ENCODE data around the gene MARK4. TPM values are rescaled to one million over a fixed set of nuclear protein-coding genes. Genes with fewer than 3 reads are reported as not detected.
"Not testable (repeated sequence)": the region's sequence is repeated elsewhere in the genome, so short reads cannot be mapped to it uniquely, and the experiment has no call there.

Gene MARK4
- polyA plus RNA-seq, 1 donor, result 17.6 TPM

GRCh38 chr19:45217957-45218334, 33.1 kb upstream of the MARK4 start:
- H3K4me3 ChIP-seq (ENCODE audit: low read length), result no peak overlapping the region
- H3K36me3 ChIP-seq (ENCODE audit: control insufficient read depth, insufficient read depth, low read length), result no peaks in the 10 kb centered on the region
- peaks cover 66% of the 10 kb centered on the region for H3K27me3 ChIP-seq (ENCODE audit: control insufficient read depth, insufficient read depth, low read length)
- H3K27ac ChIP-seq (ENCODE audit: low read length), result no peak overlapping the region
- H3K9me3 ChIP-seq (ENCODE audit: control insufficient read depth, low read depth, low read length), result no peaks in the 10 kb centered on the region
- WGBS (ENCODE audit: insufficient coverage, low lambda C conversion rate), result no CpG with 5 or more reads among the region's 14 CpGs
- peaks cover 3% of the 10 kb centered on the region for H3K4me1 ChIP-seq (ENCODE audit: control insufficient read depth, insufficient read depth, low read length)
- no peak for DNase-seq

- H3K4me3 ChIP-seq (ENCODE audit: low read length), result no peak overlapping the region
- H3K4me1 ChIP-seq (ENCODE audit: control insufficient read depth, insufficient read depth, low read length), result peaks cover 3% of the 10 kb centered on the region
- DNase-seq, result no peak
- no peak overlapping the region for H3K27ac ChIP-seq (ENCODE audit: low read length)
- H3K27me3 ChIP-seq (ENCODE audit: control insufficient read depth, insufficient read depth, low read length), result peaks cover 66% of the 10 kb centered on the region
- H3K9me3 ChIP-seq (ENCODE audit: control insufficient read depth, low read depth, low read length), result no peaks in the 10 kb centered on the region
- H3K36me3 ChIP-seq (ENCODE audit: control insufficient read depth, insufficient read depth, low read length), result no peaks in the 10 kb centered on the region
- WGBS (ENCODE audit: insufficient coverage, low lambda C conversion rate), result no CpG with 5 or more reads among the region's 4 CpGs
Measured at GRCh38 chr19:45218426-45218825, 32.6 kb upstream of the MARK4 start.

GRCh38 chr19:45218911-45219743, 31.9 kb upstream of the MARK4 start:
- H3K4me3 ChIP-seq (ENCODE audit: low read length), result no peak overlapping the region
- WGBS (ENCODE audit: insufficient coverage, low lambda C conversion rate), result 53% methylated on average over 4 of the region's 18 CpGs
- no peaks in the 10 kb centered on the region for H3K36me3 ChIP-seq (ENCODE audit: control insufficient read depth, insufficient read depth, low read length)
- DNase-seq, result no peak
- peaks cover 64% of the 10 kb centered on the region for H3K27me3 ChIP-seq (ENCODE audit: control insufficient read depth, insufficient read depth, low read length)
- no peaks in the 10 kb centered on the region for H3K9me3 ChIP-seq (ENCODE audit: control insufficient read depth, low read depth, low read length)
- H3K27ac ChIP-seq (ENCODE audit: low read length), result no peak overlapping the region
- peaks cover 3% of the 10 kb centered on the region for H3K4me1 ChIP-seq (ENCODE audit: control insufficient read depth, insufficient read depth, low read length)

- no peaks in the 10 kb centered on the region for H3K4me1 ChIP-seq (ENCODE audit: control insufficient read depth, insufficient read depth, low read length)
- no peak for DNase-seq
- no peak overlapping the region for H3K4me3 ChIP-seq (ENCODE audit: low read length)
- H3K27me3 ChIP-seq (ENCODE audit: control insufficient read depth, insufficient read depth, low read length), result peaks cover 31% of the 10 kb centered on the region
- no peak overlapping the region for H3K27ac ChIP-seq (ENCODE audit: low read length)
- no CpG with 5 or more reads among the region's 6 CpGs for WGBS (ENCODE audit: insufficient coverage, low lambda C conversion rate)
- no peaks in the 10 kb centered on the region for H3K9me3 ChIP-seq (ENCODE audit: control insufficient read depth, low read depth, low read length)
- no peaks in the 10 kb centered on the region for H3K36me3 ChIP-seq (ENCODE audit: control insufficient read depth, insufficient read depth, low read length)
Measured at GRCh38 chr19:45222724-45223123, 28.3 kb upstream of the MARK4 start.

GRCh38 chr19:45223879-45224278, 27.2 kb upstream of the MARK4 start:
- no peaks in the 10 kb centered on the region for H3K4me1 ChIP-seq (ENCODE audit: control insufficient read depth, insufficient read depth, low read length)
- no peak for DNase-seq
- H3K9me3 ChIP-seq (ENCODE audit: control insufficient read depth, low read depth, low read length), result no peaks in the 10 kb centered on the region
- H3K27ac ChIP-seq (ENCODE audit: low read length), result no peak overlapping the region
- WGBS (ENCODE audit: insufficient coverage, low lambda C conversion rate), result no CpG with 5 or more reads among the region's 5 CpGs
- no peak overlapping the region for H3K4me3 ChIP-seq (ENCODE audit: low read length)
- H3K27me3 ChIP-seq (ENCODE audit: control insufficient read depth, insufficient read depth, low read length), result peaks cover 19% of the 10 kb centered on the region
- no peaks in the 10 kb centered on the region for H3K36me3 ChIP-seq (ENCODE audit: control insufficient read depth, insufficient read depth, low read length)

- Histone ChIP-seq H3K4me1 (ENCODE audit: control insufficient read depth, insufficient read depth, low read length) (no peaks in the 10 kb centered on the region), H3K27me3 (ENCODE audit: control insufficient read depth, insufficient read depth, low read length) (peaks cover 12% of the 10 kb centered on the region), H3K27ac (ENCODE audit: low read length) (no peak overlapping the region), H3K36me3 (ENCODE audit: control insufficient read depth, insufficient read depth, low read length) (no peaks in the 10 kb centered on the region), H3K4me3 (ENCODE audit: low read length) (no peak overlapping the region), H3K9me3 (ENCODE audit: control insufficient read depth, low read depth, low read length) (no peaks in the 10 kb centered on the region)
- DNase-seq, result no peak
- WGBS (ENCODE audit: insufficient coverage, low lambda C conversion rate), result no CpG with 5 or more reads among the region's 11 CpGs
Measured at GRCh38 chr19:45224645-45225044, 26.4 kb upstream of the MARK4 start.

GRCh38 chr19:45229056-45229455, 22.0 kb upstream of the MARK4 start:
- WGBS (ENCODE audit: insufficient coverage, low lambda C conversion rate), result 80% methylated on average over 1 of the region's 2 CpGs
- H3K9me3 ChIP-seq (ENCODE audit: control insufficient read depth, low read depth, low read length); H3K36me3 ChIP-seq (ENCODE audit: control insufficient read depth, insufficient read depth, low read length); H3K4me1 ChIP-seq (ENCODE audit: control insufficient read depth, insufficient read depth, low read length); H3K4me3 ChIP-seq (ENCODE audit: low read length); DNase-seq; H3K27ac ChIP-seq (ENCODE audit: low read length): not testable (repeated sequence)
- H3K27me3 ChIP-seq (ENCODE audit: control insufficient read depth, insufficient read depth, low read length), result peaks cover 28% of the 10 kb centered on the region

- no peaks in the 10 kb centered on the region for H3K36me3 ChIP-seq (ENCODE audit: control insufficient read depth, insufficient read depth, low read length)
- WGBS (ENCODE audit: insufficient coverage, low lambda C conversion rate), result no CpG with 5 or more reads among the region's 3 CpGs
- peaks cover 52% of the 10 kb centered on the region for H3K27me3 ChIP-seq (ENCODE audit: control insufficient read depth, insufficient read depth, low read length)
- no peaks in the 10 kb centered on the region for H3K4me1 ChIP-seq (ENCODE audit: control insufficient read depth, insufficient read depth, low read length)
- H3K27ac ChIP-seq (ENCODE audit: low read length), result no peak overlapping the region
- no peaks in the 10 kb centered on the region for H3K9me3 ChIP-seq (ENCODE audit: control insufficient read depth, low read depth, low read length)
- DNase-seq, result no peak
- H3K4me3 ChIP-seq (ENCODE audit: low read length), result no peak overlapping the region
Measured at GRCh38 chr19:45231891-45232290, 19.2 kb upstream of the MARK4 start.

GRCh38 chr19:45234089-45234869, 16.8 kb upstream of the MARK4 start:
- no peak for DNase-seq
- Histone ChIP-seq H3K27me3 (ENCODE audit: control insufficient read depth, insufficient read depth, low read length) (peaks cover 63% of the 10 kb centered on the region), H3K36me3 (ENCODE audit: control insufficient read depth, insufficient read depth, low read length) (no peaks in the 10 kb centered on the region), H3K9me3 (ENCODE audit: control insufficient read depth, low read depth, low read length) (no peaks in the 10 kb centered on the region), H3K27ac (ENCODE audit: low read length) (no peak overlapping the region), H3K4me1 (ENCODE audit: control insufficient read depth, insufficient read depth, low read length) (no peaks in the 10 kb centered on the region), H3K4me3 (ENCODE audit: low read length) (no peak overlapping the region)
- WGBS (ENCODE audit: insufficient coverage, low lambda C conversion rate), result no CpG with 5 or more reads among the region's 93 CpGs

- H3K27me3 ChIP-seq (ENCODE audit: control insufficient read depth, insufficient read depth, low read length), result peaks cover 63% of the 10 kb centered on the region
- no CpG with 5 or more reads among the region's 8 CpGs for WGBS (ENCODE audit: insufficient coverage, low lambda C conversion rate)
Measured at GRCh38 chr19:45235485-45235884, 15.6 kb upstream of the MARK4 start.

More at GRCh38 chr19:45235485-45235884, 15.6 kb upstream of the MARK4 start:
- DNase-seq, result no peak
- H3K4me1 ChIP-seq (ENCODE audit: control insufficient read depth, insufficient read depth, low read length), result no peaks in the 10 kb centered on the region
- H3K4me3 ChIP-seq (ENCODE audit: low read length), result no peak overlapping the region
- H3K9me3 ChIP-seq (ENCODE audit: control insufficient read depth, low read depth, low read length), result no peaks in the 10 kb centered on the region
- H3K36me3 ChIP-seq (ENCODE audit: control insufficient read depth, insufficient read depth, low read length), result no peaks in the 10 kb centered on the region
- H3K27ac ChIP-seq (ENCODE audit: low read length), result no peak overlapping the region

Data from large intestine (tissue), 3 donors.